ENCODE results near the gene HAUS7. TPM values are rescaled to one million over a fixed set of nuclear protein-coding genes. Genes with fewer than 3 reads are reported as not detected.

Gene HAUS7
- total RNA-seq, 1 donor from 2014 or later, result 22.3 TPM

GRCh38 chrX:153499876-153500275, 29.5 kb upstream of the HAUS7 start:
- Mint-ChIP-seq H3K9me3 (ENCODE audit: low read depth) (peaks cover 8% of the 10 kb centered on the region), H3K4me3 (ENCODE audit: low read depth) (no peak overlapping the region), H3K4me1 (ENCODE audit: low read depth) (no peaks in the 10 kb centered on the region), H3K27me3 (no peaks in the 10 kb centered on the region), H3K27ac (no peak overlapping the region), H3K36me3 (ENCODE audit: insufficient read depth) (peaks cover 5% of the 10 kb centered on the region)
- DNase-seq (ENCODE audit: low spot score, unreplicated experiment), result no peak
- TF ChIP-seq CTCF (IDR thresholded peaks at IDR 0.05; ENCODE audit: unreplicated experiment), result no peak

GRCh38 chrX:153499341-153499740, 29.0 kb upstream of the HAUS7 start:
- no peak overlapping the region for H3K27ac Mint-ChIP-seq
- no peaks in the 10 kb centered on the region for H3K27me3 Mint-ChIP-seq
- H3K4me3 Mint-ChIP-seq (ENCODE audit: low read depth), result no peak overlapping the region
- no peak for TF ChIP-seq CTCF (IDR thresholded peaks at IDR 0.05; ENCODE audit: unreplicated experiment)
- H3K36me3 Mint-ChIP-seq (ENCODE audit: insufficient read depth), result peaks cover 5% of the 10 kb centered on the region
- peaks cover 8% of the 10 kb centered on the region for H3K9me3 Mint-ChIP-seq (ENCODE audit: low read depth)
- no peaks in the 10 kb centered on the region for H3K4me1 Mint-ChIP-seq (ENCODE audit: low read depth)
- DNase-seq (ENCODE audit: low spot score, unreplicated experiment), result no peak

GRCh38 chrX:153498453-153498852, 28.1 kb upstream of the HAUS7 start:
- Mint-ChIP-seq H3K36me3 (ENCODE audit: insufficient read depth) (peaks cover 5% of the 10 kb centered on the region), H3K4me1 (ENCODE audit: low read depth) (no peaks in the 10 kb centered on the region), H3K4me3 (ENCODE audit: low read depth) (no peak overlapping the region), H3K27me3 (no peaks in the 10 kb centered on the region), H3K27ac (no peak overlapping the region), H3K9me3 (ENCODE audit: low read depth) (peaks cover 8% of the 10 kb centered on the region)
- TF ChIP-seq CTCF (IDR thresholded peaks at IDR 0.05; ENCODE audit: unreplicated experiment), result no peak
- no peak for DNase-seq (ENCODE audit: low spot score, unreplicated experiment)

GRCh38 chrX:153496590-153496959, 26.2 kb upstream of the HAUS7 start:
- DNase-seq (ENCODE audit: low spot score, unreplicated experiment), result no peak
- Mint-ChIP-seq H3K27me3 (no peaks in the 10 kb centered on the region), H3K27ac (no peak overlapping the region), H3K4me1 (ENCODE audit: low read depth) (no peaks in the 10 kb centered on the region), H3K4me3 (ENCODE audit: low read depth) (no peak overlapping the region), H3K9me3 (ENCODE audit: low read depth) (peaks cover 8% of the 10 kb centered on the region), H3K36me3 (ENCODE audit: insufficient read depth) (peaks cover 5% of the 10 kb centered on the region)
- no peak for TF ChIP-seq CTCF (IDR thresholded peaks at IDR 0.05; ENCODE audit: unreplicated experiment)

GRCh38 chrX:153495903-153496589, 25.7 kb upstream of the HAUS7 start:
- H3K4me1 Mint-ChIP-seq (ENCODE audit: low read depth), result no peaks in the 10 kb centered on the region

More at GRCh38 chrX:153495903-153496589, 25.7 kb upstream of the HAUS7 start:
- H3K27ac Mint-ChIP-seq, result no peak overlapping the region
- peaks cover 5% of the 10 kb centered on the region for H3K36me3 Mint-ChIP-seq (ENCODE audit: insufficient read depth)
- H3K4me3 Mint-ChIP-seq (ENCODE audit: low read depth), result no peak overlapping the region
- peaks cover 7% of the 10 kb centered on the region for H3K9me3 Mint-ChIP-seq (ENCODE audit: low read depth)
- no peaks in the 10 kb centered on the region for H3K27me3 Mint-ChIP-seq
- DNase-seq (ENCODE audit: low spot score, unreplicated experiment), result no peak
- no peak for TF ChIP-seq CTCF (IDR thresholded peaks at IDR 0.05; ENCODE audit: unreplicated experiment)
